Hindlimb muscle (tissue), 1 donor: ENCODE data around the gene C9orf57. TPM values are rescaled to one million over a fixed set of nuclear protein-coding genes. Genes with fewer than 3 reads are reported as not detected.
"Not testable (repeated sequence)": the region's sequence is repeated elsewhere in the genome, so short reads cannot be mapped to it uniquely, and the experiment has no call there.

Source experiments
- DNase-seq: peaks from one replicate; pipeline ENCODE4 v3.0.0-alpha.2; 2013
- polyA plus RNA-seq: library from polyadenylated mRNA; unstranded; fragments of 120-200 nt; gene quantifications from one replicate; pipeline ENCODE4 v1.2.1, GENCODE V29; 2013; ENCODE audit not compliant: insufficient read length

Gene C9orf57
- polyA plus RNA-seq, 1 donor = not detected

GRCh38 chr9:72023596-72023995, 36.8 kb downstream of the C9orf57 start:
- no peak for DNase-seq

- no peak for DNase-seq
These were observed 37.6 kb downstream of the C9orf57 start for GRCh38 chr9:72022841-72023240.

GRCh38 chr9:72013292-72013760, 47.1 kb downstream of the C9orf57 start:
- no peak for DNase-seq

GRCh38 chr9:72012646-72013045, 47.8 kb downstream of the C9orf57 start:
- DNase-seq = no peak

GRCh38 chr9:72007726-72008125, 52.7 kb downstream of the C9orf57 start:
- DNase-seq = not testable (repeated sequence)

- DNase-seq = no peak
These were observed 53.9 kb downstream of the C9orf57 start for GRCh38 chr9:72006501-72006900.

GRCh38 chr9:72005451-72005850, 55.0 kb downstream of the C9orf57 start:
- no peak for DNase-seq

Other genes starting within 250 kb of the C9orf57 start
- 35.5 TPM for gene ABHD17B, start 149.4 kb downstream of the C9orf57 start, polyA plus RNA-seq
- gene C9orf85, start 149.0 kb downstream of the C9orf57 start, polyA plus RNA-seq = 21.3 TPM
- 0.30 TPM for gene GDA, start 88.8 kb upstream of the C9orf57 start, polyA plus RNA-seq